Lower leg skin (tissue), 3 donors: Measurements from ENCODE around the gene SRPK1.

ENCODE experiments used
- CTCF ChIP-seq, 3 donors: fragments of 450-650 bp; IDR thresholded peaks; one replicate each; pipeline ENCODE4 v1.5.1; 2016; ENCODE audit warnings: antibody characterized with exemption in 3 of 3, mild to moderate bottlenecking in 3 of 3, moderate library complexity in 2 of 3
- POLR2A ChIP-seq, 2 donors: fragments of 450-650 bp; IDR thresholded peaks; one replicate each; pipeline ENCODE4 v1.6.1; 2016 to 2017; ENCODE audit warnings: antibody characterized with exemption in 2 of 2, mild to moderate bottlenecking in 1 of 2, moderate library complexity in 1 of 2

DNA sequence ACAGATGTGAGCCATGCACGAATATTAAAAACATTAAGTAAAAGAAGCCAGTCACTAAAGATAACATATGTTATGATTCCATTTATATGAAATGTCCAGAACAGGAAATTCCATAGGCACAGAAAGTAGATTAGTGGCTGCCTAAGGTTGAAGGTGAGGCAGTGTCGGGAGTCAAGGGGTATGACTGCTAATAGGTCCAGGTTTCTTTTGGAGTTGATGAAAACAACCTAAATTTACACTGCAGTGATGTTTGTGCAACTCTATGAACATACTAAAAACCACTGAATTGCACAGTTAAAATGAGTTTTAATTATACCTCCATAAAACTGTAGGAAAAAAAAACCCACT is 14.4 kb downstream of the SRPK1 start:
- TF ChIP-seq CTCF (IDR thresholded peaks at IDR 0.05): no peak
- TF ChIP-seq POLR2A (IDR thresholded peaks at IDR 0.05): no peak
